Natural killer cell (primary cell): ENCODE results near the gene PTPN21. TPM values are rescaled to one million over a fixed set of nuclear protein-coding genes. Genes with fewer than 3 reads are reported as not detected.
"Not testable (repeated sequence)": the region's sequence is repeated elsewhere in the genome, so short reads cannot be mapped to it uniquely, and the experiment has no call there.

ENCODE experiments used
- ATAC-seq, 3 donors: fragments of 150-1000 bp in 2 of 3; fragments of 200-7000 bp in 1 of 3; cut with Tn5 transposase; 1 replicate in 1 of 3; 2 replicates in 2 of 3; pipeline ENCODE4 v1.10.0; 2021; ENCODE audit warnings: mild to moderate bottlenecking in 2 of 3, moderate library complexity in 2 of 3
- DNase-seq, 2 donors: peaks; one replicate each; pipeline versions ENCODE4 v3.0.0 to v3.0.0-alpha.2; 2013 to 2021; ENCODE audit warnings: mixed read lengths in 1 of 2
- H3K27ac ChIP-seq: one replicate; pipeline ENCODE4 v1.5.1; 2013; ENCODE audit warnings: mild to moderate bottlenecking, low read length
- H3K27me3 ChIP-seq: one replicate; pipeline ENCODE4 v1.6.1; 2013; ENCODE audit warnings: low read length; ENCODE audit not compliant: control insufficient read depth, insufficient read depth
- H3K36me3 ChIP-seq: one replicate; pipeline ENCODE4 v1.6.1; 2013; ENCODE audit warnings: low read length; ENCODE audit not compliant: control insufficient read depth, insufficient read depth
- H3K4me1 ChIP-seq: one replicate; pipeline ENCODE4 v1.6.1; 2013; ENCODE audit warnings: low read length; ENCODE audit not compliant: control insufficient read depth, insufficient read depth
- H3K4me3 ChIP-seq: one replicate; pipeline ENCODE4 v1.5.1; 2013; ENCODE audit warnings: low read length
- H3K9me3 ChIP-seq: one replicate; pipeline ENCODE4 v1.6.1; 2013; ENCODE audit warnings: low read length; ENCODE audit not compliant: control insufficient read depth, insufficient read depth
- H3K27ac Mint-ChIP-seq, 2 donors: one replicate each; pipeline ENCODE4 v1.8.0; 2022; ENCODE audit warnings: mild to moderate bottlenecking in 2 of 2, mixed read lengths in 2 of 2, moderate library complexity in 1 of 2
- H3K27me3 Mint-ChIP-seq, 2 donors: one replicate each; pipeline ENCODE4 v1.8.0; 2022; ENCODE audit warnings: low read depth in 2 of 2, mixed read lengths in 2 of 2
- H3K36me3 Mint-ChIP-seq: one replicate; pipeline ENCODE4 v1.8.0; 2022; ENCODE audit warnings: mixed read lengths
- H3K4me1 Mint-ChIP-seq, 2 donors: one replicate each; pipeline ENCODE4 v1.8.0; 2022; ENCODE audit warnings: mixed read lengths in 2 of 2
- H3K4me3 Mint-ChIP-seq: one replicate; pipeline ENCODE4 v1.8.0; 2022; ENCODE audit warnings: mild to moderate bottlenecking, moderate library complexity, mixed read lengths
- H3K9me3 Mint-ChIP-seq, 2 donors: one replicate each; pipeline ENCODE4 v1.8.0; 2022; ENCODE audit warnings: mixed read lengths in 2 of 2
- WGBS: methylation state at CpG from one replicate; pipeline ENCODE4 v1.1.7; 2013; ENCODE audit warnings: missing lambda C conversion rate; ENCODE audit not compliant: insufficient coverage; 5-methylcytosine and 5-hydroxymethylcytosine counted together
- intact Hi-C: fragments of 100-400 bp; cut with micrococcal nuclease; formaldehyde crosslinking; loops from one replicate; pipeline ENCODE4 v1.14.2; 2022
- total RNA-seq, 4 donors: library from RNA; stranded (reverse); fragments of 120-200 nt in 1 of 4; gene quantifications; one replicate each; pipeline versions ENCODE4 v1.2.3 to v1.2.4, GENCODE V29; 2013 to 2022
- TF ChIP-seq, protein P1 (sequence below): fragments of 200-600 bp; IDR thresholded peaks from one replicate; pipeline ENCODE4 v1.8.0; 2022; ENCODE audit warnings: antibody characterized with exemption

Gene PTPN21
- total RNA-seq, 3 donors from 2014 or later (not counting 1 experiment from before 2014, with no cell fraction given): 0.15 TPM; not detected in 2

DNA sequence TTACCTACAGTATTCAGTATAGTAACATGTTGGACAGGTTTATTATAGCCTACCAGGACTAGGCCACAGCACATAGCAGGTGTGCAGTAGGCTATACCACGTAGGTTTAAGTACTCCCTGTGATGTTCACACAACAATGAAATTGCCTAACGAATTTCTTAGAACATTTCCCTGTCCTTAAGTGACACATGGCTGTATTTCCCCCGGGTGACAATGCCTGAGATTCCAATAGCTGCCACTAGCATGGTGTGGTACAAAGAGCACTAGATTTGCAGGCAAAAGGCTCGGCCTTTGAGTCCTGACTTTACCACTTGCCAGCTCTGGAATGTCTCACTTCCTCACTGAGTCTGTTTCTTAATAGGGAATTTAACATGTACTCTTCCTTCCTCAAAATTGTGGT is 19.7 kb downstream of the PTPN21 start:
- Mint-ChIP-seq H3K9me3 (no peaks in the 10 kb centered on the region), H3K27ac (no peak overlapping the region), H3K4me3 (no peak overlapping the region), H3K4me1 (no peaks in the 10 kb centered on the region), H3K27me3 (peaks cover 11 to 28% of the 10 kb centered on the region in 2 donors), H3K36me3 (no peaks in the 10 kb centered on the region)
- ATAC-seq: no peak
- DNase-seq: no peak
- H3K4me3 ChIP-seq: no peak overlapping the region
- TF ChIP-seq, protein P1, sequence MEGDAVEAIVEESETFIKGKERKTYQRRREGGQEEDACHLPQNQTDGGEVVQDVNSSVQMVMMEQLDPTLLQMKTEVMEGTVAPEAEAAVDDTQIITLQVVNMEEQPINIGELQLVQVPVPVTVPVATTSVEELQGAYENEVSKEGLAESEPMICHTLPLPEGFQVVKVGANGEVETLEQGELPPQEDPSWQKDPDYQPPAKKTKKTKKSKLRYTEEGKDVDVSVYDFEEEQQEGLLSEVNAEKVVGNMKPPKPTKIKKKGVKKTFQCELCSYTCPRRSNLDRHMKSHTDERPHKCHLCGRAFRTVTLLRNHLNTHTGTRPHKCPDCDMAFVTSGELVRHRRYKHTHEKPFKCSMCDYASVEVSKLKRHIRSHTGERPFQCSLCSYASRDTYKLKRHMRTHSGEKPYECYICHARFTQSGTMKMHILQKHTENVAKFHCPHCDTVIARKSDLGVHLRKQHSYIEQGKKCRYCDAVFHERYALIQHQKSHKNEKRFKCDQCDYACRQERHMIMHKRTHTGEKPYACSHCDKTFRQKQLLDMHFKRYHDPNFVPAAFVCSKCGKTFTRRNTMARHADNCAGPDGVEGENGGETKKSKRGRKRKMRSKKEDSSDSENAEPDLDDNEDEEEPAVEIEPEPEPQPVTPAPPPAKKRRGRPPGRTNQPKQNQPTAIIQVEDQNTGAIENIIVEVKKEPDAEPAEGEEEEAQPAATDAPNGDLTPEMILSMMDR: no peak
- no peaks in the 10 kb centered on the region for H3K9me3 ChIP-seq
- no peak overlapping the region for H3K27ac ChIP-seq
- no peaks in the 10 kb centered on the region for H3K4me1 ChIP-seq
- intact Hi-C loops: no loop called here
- no peaks in the 10 kb centered on the region for H3K36me3 ChIP-seq
- H3K27me3 ChIP-seq: no peaks in the 10 kb centered on the region
- WGBS: 44% methylated on average over 4 of the region's 4 CpGs

DNA sequence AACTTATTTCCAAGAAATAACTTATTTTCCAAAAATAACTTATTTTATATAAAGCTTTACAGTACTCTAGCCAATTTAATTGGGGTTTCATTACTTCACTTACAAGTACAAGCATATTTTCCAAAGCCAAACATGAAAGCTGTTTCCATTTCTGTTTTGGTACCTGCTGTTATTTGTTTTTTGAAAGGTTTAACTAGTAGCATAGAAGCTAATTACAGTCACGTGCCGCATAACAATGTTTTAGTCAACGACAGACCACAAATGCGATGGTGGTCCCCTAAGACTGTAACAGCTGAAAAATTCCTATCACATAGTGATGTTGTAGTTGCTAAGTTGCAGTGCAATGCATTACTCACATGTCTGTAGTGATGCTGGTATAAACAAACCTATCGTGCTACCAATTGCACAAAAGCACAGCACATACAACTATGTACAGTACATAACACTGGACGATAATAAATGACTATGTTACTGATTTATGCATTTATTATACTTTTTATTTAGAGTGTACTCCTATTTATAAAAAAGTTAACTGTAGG is 21.7 kb downstream of the PTPN21 start:
- Mint-ChIP-seq H3K36me3 (no peaks in the 10 kb centered on the region), H3K9me3 (no peaks in the 10 kb centered on the region), H3K27me3 (peaks cover 14 to 38% of the 10 kb centered on the region in 2 donors), H3K27ac (no peak overlapping the region), H3K4me1 (no peaks in the 10 kb centered on the region), H3K4me3 (no peak overlapping the region)
- DNase-seq (no peak), ATAC-seq (no peak)
- WGBS: 97% methylated on average over 4 of the region's 6 CpGs
- Histone ChIP-seq H3K27ac (no peak overlapping the region), H3K36me3 (no peaks in the 10 kb centered on the region), H3K4me3 (no peak overlapping the region), H3K4me1 (no peaks in the 10 kb centered on the region), H3K27me3 (peaks cover 6% of the 10 kb centered on the region), H3K9me3 (peaks cover 4% of the 10 kb centered on the region)
- TF ChIP-seq, protein P1: no peak
- intact Hi-C loops: no loop called here

DNA sequence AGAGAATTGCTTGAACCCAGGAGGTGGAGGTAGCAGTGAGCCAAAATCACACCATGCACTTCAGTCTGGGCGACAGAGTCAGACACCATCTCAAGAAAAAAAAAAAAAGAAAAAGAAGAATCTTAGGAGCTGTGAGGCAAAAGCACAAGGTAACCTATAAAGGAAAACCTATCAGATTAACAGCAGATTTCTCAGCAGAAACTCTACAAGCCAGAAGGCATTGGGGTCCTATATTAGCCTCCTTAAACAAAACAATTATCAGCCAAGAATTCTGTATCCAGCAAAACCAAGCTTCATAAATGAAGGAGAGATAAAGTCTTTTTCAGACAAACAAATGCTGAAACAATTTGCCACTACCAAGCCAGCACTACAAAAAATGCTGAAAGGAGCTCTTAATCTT is 24.9 kb downstream of the PTPN21 start:
- peaks cover 28 to 41% of the 10 kb centered on the region in 2 donors for H3K27me3 Mint-ChIP-seq
- H3K4me3 ChIP-seq, H3K4me1 ChIP-seq, H3K4me1 Mint-ChIP-seq, H3K4me3 Mint-ChIP-seq, intact Hi-C loops, H3K36me3 ChIP-seq, ATAC-seq, H3K9me3 Mint-ChIP-seq, H3K27ac Mint-ChIP-seq, H3K27ac ChIP-seq, H3K27me3 ChIP-seq, H3K36me3 Mint-ChIP-seq, H3K9me3 ChIP-seq, DNase-seq: not testable (repeated sequence)
- WGBS: 100% methylated on average over 1 of the region's 1 CpG

DNA sequence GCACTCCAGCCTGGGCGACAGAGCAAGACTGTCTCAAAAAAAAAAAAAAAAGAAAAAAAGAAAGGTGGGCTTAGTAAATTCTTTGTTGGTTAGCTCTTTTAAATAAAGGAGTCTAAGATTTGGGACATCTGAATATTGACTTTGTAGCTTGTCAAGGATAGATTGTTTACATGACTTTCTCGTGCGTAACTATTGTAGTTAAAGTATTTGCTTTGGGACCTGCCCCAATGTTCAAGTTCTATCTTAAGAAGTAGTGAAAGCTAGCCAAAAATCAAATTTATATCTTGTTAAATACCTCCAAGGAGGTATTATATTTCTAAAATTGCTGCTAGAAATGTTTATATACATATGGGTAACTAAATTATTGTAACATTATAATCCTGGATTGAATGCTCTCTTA is 32.4 kb downstream of the PTPN21 start:
- intact Hi-C loops: no loop called here
- DNase-seq (no peak), ATAC-seq (no peak)
- no peak overlapping the region for H3K27ac ChIP-seq
- no peaks in the 10 kb centered on the region for H3K9me3 ChIP-seq
- H3K27ac Mint-ChIP-seq: no peak overlapping the region
- H3K36me3 Mint-ChIP-seq: no peaks in the 10 kb centered on the region
- no peaks in the 10 kb centered on the region for H3K4me1 Mint-ChIP-seq
- no peak overlapping the region for H3K4me3 ChIP-seq
- H3K4me3 Mint-ChIP-seq: no peak overlapping the region
- H3K4me1 ChIP-seq: no peaks in the 10 kb centered on the region
- WGBS: 87% methylated on average over 2 of the region's 3 CpGs
- H3K27me3 Mint-ChIP-seq: peaks cover 12 to 24% of the 10 kb centered on the region in 2 donors
- no peaks in the 10 kb centered on the region for H3K9me3 Mint-ChIP-seq
- H3K36me3 ChIP-seq: no peaks in the 10 kb centered on the region
- TF ChIP-seq, protein P1: no peak
- H3K27me3 ChIP-seq: no peaks in the 10 kb centered on the region
